GM12878 (cell line): Measurements from ENCODE around the gene CLASP1.
"Not testable (repeated sequence)": the region's sequence is repeated elsewhere in the genome, so short reads cannot be mapped to it uniquely, and the experiment has no call there.

Experiments
- CBFB ChIP-seq: IDR thresholded peaks from 2 replicates; pipeline ENCODE4 v1.6.1; 2016; ENCODE audit warnings: antibody characterized with exemption, low read depth
- CUX1 ChIP-seq: IDR thresholded peaks from 2 replicates; pipeline ENCODE4 v1.6.1; 2012; ENCODE audit warnings: improper control_type of control experiment, low read depth, low read length; ENCODE audit not compliant: insufficient replicate concordance
- RAD21 ChIP-seq: IDR thresholded peaks from 2 replicates; pipeline ENCODE4 v1.6.1; 2011; ENCODE audit warnings: mild to moderate bottlenecking, low read depth, low read length, moderate library complexity; ENCODE audit not compliant: insufficient read depth
- SIN3A ChIP-seq: IDR thresholded peaks from 2 replicates; pipeline ENCODE4 v1.6.1; 2012; ENCODE audit warnings: low read depth, low read length, improper control_type of control experiment
- SREBF1 ChIP-seq: IDR thresholded peaks from 2 replicates; pipeline ENCODE4 v1.6.1; 2012; ENCODE audit warnings: mild to moderate bottlenecking, low read length

DNA sequence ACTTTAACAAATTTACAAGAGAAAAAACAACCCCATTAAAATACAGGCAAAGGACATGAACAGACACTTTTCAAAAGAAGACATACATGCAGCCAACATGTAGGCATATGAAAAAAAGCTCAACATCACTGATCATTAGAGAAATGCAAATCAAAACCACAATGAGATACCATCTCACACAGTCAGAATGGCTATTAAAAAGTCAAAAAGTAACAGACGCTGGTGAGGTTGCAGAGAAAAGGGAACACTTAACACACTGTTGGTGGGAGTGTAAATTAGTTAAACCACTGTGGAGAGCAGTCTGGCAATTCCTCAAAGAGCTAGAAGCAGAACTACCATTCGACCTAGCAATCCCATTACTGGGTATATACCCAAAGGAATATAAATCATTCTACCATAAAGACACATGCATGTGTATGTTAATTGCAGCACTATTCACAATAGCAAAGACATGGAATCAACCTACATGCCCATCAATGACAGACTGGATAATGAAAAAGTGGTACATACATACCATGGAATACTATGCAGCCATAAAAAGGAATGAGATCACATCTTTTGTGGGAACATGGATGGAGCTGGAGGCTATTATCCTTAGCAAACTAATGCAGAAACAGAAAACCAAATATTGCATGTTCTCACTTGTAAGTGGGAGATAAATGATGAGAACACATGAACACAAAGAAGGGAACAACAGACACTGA, 96.6 kb downstream of the CLASP1 start:
- not testable (repeated sequence) for TF ChIP-seq RAD21, SIN3A, SREBF1, CBFB, CUX1
